SK-N-SH treated with all-trans-retinoic acid at 6 μM for 48 hours (cell line): ENCODE measurements around the gene KIT.

ENCODE experiments used
- CREB5 ChIP-seq: fragments of 250-450 bp; sonication (Bioruptor Pico); IDR thresholded peaks from 2 replicates; pipeline ENCODE4 v1.5.1; 2020; ENCODE audit warnings: low read depth, mild to moderate bottlenecking, moderate library complexity
- CSDC2 ChIP-seq: fragments of 250-450 bp; sonication (Bioruptor Pico); IDR thresholded peaks from 2 replicates; pipeline ENCODE4 v1.5.0; 2020; ENCODE audit warnings: mild to moderate bottlenecking, moderate library complexity
- OSR1 ChIP-seq: fragments of 250-450 bp; sonication (Bioruptor Pico); IDR thresholded peaks from 2 replicates; pipeline ENCODE4 v1.8.0; 2022; ENCODE audit warnings: moderate library complexity, mild to moderate bottlenecking, inconsistent platforms
- PPARA ChIP-seq: fragments of 250-450 bp; sonication (Bioruptor Pico); IDR thresholded peaks from 2 replicates; pipeline ENCODE4 v1.5.0; 2020; ENCODE audit warnings: mild to moderate bottlenecking, borderline replicate concordance
- SNAI2 ChIP-seq: fragments of 250-450 bp; sonication (Bioruptor Pico); IDR thresholded peaks from 2 replicates; pipeline ENCODE4 v1.5.0; 2020; ENCODE audit warnings: mild to moderate bottlenecking, moderate library complexity
- TCF4 ChIP-seq: fragments of 250-450 bp; sonication (Bioruptor Pico); IDR thresholded peaks from 2 replicates; pipeline ENCODE4 v1.8.0; 2021; ENCODE audit warnings: mild to moderate bottlenecking, moderate library complexity, borderline replicate concordance
- ZFP30 ChIP-seq: fragments of 450-650 bp; formaldehyde crosslinking; IDR thresholded peaks from 2 replicates; pipeline ENCODE4 v1.5.0; 2022; ENCODE audit warnings: mild to moderate bottlenecking, moderate library complexity
- ZNF8 ChIP-seq: fragments of 450-650 bp; formaldehyde crosslinking; IDR thresholded peaks from 2 replicates; pipeline ENCODE4 v1.5.0; 2020; ENCODE audit warnings: mild to moderate bottlenecking, moderate library complexity

- TF ChIP-seq CREB5: no peak
- no peak for TF ChIP-seq CSDC2 (CRISPR knock-in tag)
- TF ChIP-seq PPARA (CRISPR knock-in tag): no peak
- TF ChIP-seq ZNF8 (CRISPR knock-in tag): no peak
- no peak for TF ChIP-seq OSR1
- no peak for TF ChIP-seq SNAI2
- no peak for TF ChIP-seq ZFP30 (CRISPR knock-in tag)
- TF ChIP-seq TCF4 (CRISPR knock-in tag): no peak
Measured at GRCh38 chr4:54658252-54659093, 716 bp downstream of the KIT start.
